HEK293 (cell line): ENCODE results near the gene PLCL1.

Experiments used
- GLIS1 ChIP-seq: fragments of 450-650 bp; formaldehyde crosslinking; IDR thresholded peaks from 2 replicates; pipeline ENCODE4 v1.5.1; 2016; ENCODE audit warnings: missing biosample characterization, missing genetic modification characterization
- KLF8 ChIP-seq: fragments of 450-650 bp; formaldehyde crosslinking; IDR thresholded peaks from 2 replicates; pipeline ENCODE4 v1.5.1; 2016; ENCODE audit warnings: missing biosample characterization, missing genetic modification characterization
- MZF1 ChIP-seq: fragments of 450-650 bp; formaldehyde crosslinking; IDR thresholded peaks from 2 replicates; pipeline ENCODE4 v1.5.1; 2017; ENCODE audit warnings: missing biosample characterization, missing genetic modification characterization, borderline replicate concordance
- REPIN1 ChIP-seq: fragments of 450-650 bp; formaldehyde crosslinking; IDR thresholded peaks from 2 replicates; pipeline ENCODE4 v1.5.1; 2017; ENCODE audit warnings: missing biosample characterization, missing genetic modification characterization, low read depth
- SALL2 ChIP-seq: fragments of 450-650 bp; formaldehyde crosslinking; IDR thresholded peaks from 2 replicates; pipeline ENCODE4 v1.5.0; 2017; ENCODE audit warnings: missing biosample characterization, mild to moderate bottlenecking, missing genetic modification characterization, borderline replicate concordance
- TRIM28 ChIP-seq: IDR thresholded peaks from 2 replicates; pipeline ENCODE4 v1.6.1; 2011; ENCODE audit warnings: low read length, control low read depth, borderline replicate concordance
- ZNF10 ChIP-seq: fragments of 450-650 bp; formaldehyde crosslinking; IDR thresholded peaks from 2 replicates; pipeline ENCODE4 v1.5.1; 2017; ENCODE audit warnings: missing biosample characterization, missing genetic modification characterization
- ZNF138 ChIP-seq: fragments of 450-650 bp; formaldehyde crosslinking; IDR thresholded peaks from 2 replicates; pipeline ENCODE4 v1.5.1; 2016; ENCODE audit warnings: missing biosample characterization, missing genetic modification characterization, borderline replicate concordance
- ZNF140 ChIP-seq: fragments of 450-650 bp; formaldehyde crosslinking; IDR thresholded peaks from 2 replicates; pipeline ENCODE4 v1.5.1; 2016; ENCODE audit warnings: missing biosample characterization, missing genetic modification characterization
- ZNF146 ChIP-seq: fragments of 450-650 bp; formaldehyde crosslinking; IDR thresholded peaks from 2 replicates; pipeline ENCODE4 v1.5.1; 2016; ENCODE audit warnings: missing biosample characterization, missing genetic modification characterization
- ZNF19 ChIP-seq: fragments of 450-650 bp; formaldehyde crosslinking; IDR thresholded peaks from 2 replicates; pipeline ENCODE4; 2016; ENCODE audit warnings: missing biosample characterization, missing genetic modification characterization, low read depth
- ZNF2 ChIP-seq: fragments of 450-650 bp; formaldehyde crosslinking; IDR thresholded peaks from 2 replicates; pipeline ENCODE4 v1.5.1; 2016; ENCODE audit warnings: missing biosample characterization, missing genetic modification characterization
- ZNF335 ChIP-seq: fragments of 450-650 bp; formaldehyde crosslinking; conservative IDR thresholded peaks from 2 replicates; pipeline ENCODE4 v1.5.1; 2016; ENCODE audit warnings: missing biosample characterization, missing genetic modification characterization
- ZNF433 ChIP-seq: fragments of 450-650 bp; formaldehyde crosslinking; IDR thresholded peaks from 2 replicates; pipeline ENCODE4 v1.5.1; 2016; ENCODE audit warnings: missing biosample characterization, missing genetic modification characterization, low read depth
- ZNF510 ChIP-seq: fragments of 450-650 bp; formaldehyde crosslinking; IDR thresholded peaks from 2 replicates; pipeline ENCODE4 v1.5.1; 2018; ENCODE audit warnings: mild to moderate bottlenecking, missing genetic modification characterization, missing biosample characterization; ENCODE audit not compliant: insufficient replicate concordance
- ZNF558 ChIP-seq: fragments of 450-650 bp; formaldehyde crosslinking; IDR thresholded peaks from 2 replicates; pipeline ENCODE4 v1.5.1; 2016; ENCODE audit warnings: missing biosample characterization, missing genetic modification characterization
- ZNF571 ChIP-seq: fragments of 450-650 bp; formaldehyde crosslinking; IDR thresholded peaks from 2 replicates; pipeline ENCODE4 v1.5.0; 2017; ENCODE audit warnings: missing biosample characterization, missing genetic modification characterization
- ZNF585B ChIP-seq: fragments of 450-650 bp; formaldehyde crosslinking; IDR thresholded peaks from 2 replicates; pipeline ENCODE4 v1.5.1; 2016; ENCODE audit warnings: missing biosample characterization, missing genetic modification characterization
- ZNF707 ChIP-seq: fragments of 450-650 bp; formaldehyde crosslinking; IDR thresholded peaks from 2 replicates; pipeline ENCODE4 v1.5.1; 2016; ENCODE audit warnings: missing biosample characterization, missing genetic modification characterization
- ZNF747 ChIP-seq: fragments of 450-650 bp; formaldehyde crosslinking; IDR thresholded peaks from 2 replicates; pipeline ENCODE4 v1.5.1; 2016; ENCODE audit warnings: missing biosample characterization, missing genetic modification characterization
- ZNF76 ChIP-seq: fragments of 450-650 bp; formaldehyde crosslinking; IDR thresholded peaks from 2 replicates; pipeline ENCODE4; 2016; ENCODE audit warnings: low read depth, missing biosample characterization, missing genetic modification characterization, borderline replicate concordance
- ZNF777 ChIP-seq: fragments of 450-650 bp; formaldehyde crosslinking; IDR thresholded peaks from 2 replicates; pipeline ENCODE4 v1.5.1; 2017; ENCODE audit warnings: missing biosample characterization, missing genetic modification characterization, borderline replicate concordance
- ZNF837 ChIP-seq: fragments of 450-650 bp; formaldehyde crosslinking; IDR thresholded peaks from 2 replicates; pipeline ENCODE4 v1.5.1; 2016; ENCODE audit warnings: missing biosample characterization, missing genetic modification characterization
- TF ChIP-seq, protein P1 (sequence below): fragments of 450-650 bp; formaldehyde crosslinking; IDR thresholded peaks from 2 replicates; pipeline ENCODE4 v1.5.1; 2016; ENCODE audit warnings: missing biosample characterization, missing genetic modification characterization
- TF ChIP-seq, protein P2 (sequence below): fragments of 450-650 bp; formaldehyde crosslinking; IDR thresholded peaks from 2 replicates; pipeline ENCODE4 v1.5.1; 2016; ENCODE audit warnings: missing biosample characterization, missing genetic modification characterization
- TF ChIP-seq, protein P3 (sequence below): fragments of 450-650 bp; formaldehyde crosslinking; IDR thresholded peaks from 2 replicates; pipeline ENCODE4 v1.5.1; 2016; ENCODE audit warnings: missing biosample characterization, missing genetic modification characterization
- TF ChIP-seq, protein P4 (sequence below): fragments of 450-650 bp; formaldehyde crosslinking; IDR thresholded peaks from 2 replicates; pipeline ENCODE4 v1.5.1; 2017; ENCODE audit warnings: missing biosample characterization, missing genetic modification characterization
- TF ChIP-seq, protein P5 (sequence below): fragments of 450-650 bp; formaldehyde crosslinking; IDR thresholded peaks from 2 replicates; pipeline ENCODE4 v1.5.1; 2016; ENCODE audit warnings: missing biosample characterization, missing genetic modification characterization
- TF ChIP-seq, protein P6 (sequence below): fragments of 450-650 bp; formaldehyde crosslinking; IDR thresholded peaks from 2 replicates; pipeline ENCODE4 v1.5.1; 2016; ENCODE audit warnings: missing biosample characterization, missing genetic modification characterization, borderline replicate concordance
- TF ChIP-seq, protein P7 (sequence below): fragments of 450-650 bp; formaldehyde crosslinking; IDR thresholded peaks from 2 replicates; pipeline ENCODE4 v1.5.1; 2016; ENCODE audit warnings: missing biosample characterization, missing genetic modification characterization

PLCL1 gene

DNA sequence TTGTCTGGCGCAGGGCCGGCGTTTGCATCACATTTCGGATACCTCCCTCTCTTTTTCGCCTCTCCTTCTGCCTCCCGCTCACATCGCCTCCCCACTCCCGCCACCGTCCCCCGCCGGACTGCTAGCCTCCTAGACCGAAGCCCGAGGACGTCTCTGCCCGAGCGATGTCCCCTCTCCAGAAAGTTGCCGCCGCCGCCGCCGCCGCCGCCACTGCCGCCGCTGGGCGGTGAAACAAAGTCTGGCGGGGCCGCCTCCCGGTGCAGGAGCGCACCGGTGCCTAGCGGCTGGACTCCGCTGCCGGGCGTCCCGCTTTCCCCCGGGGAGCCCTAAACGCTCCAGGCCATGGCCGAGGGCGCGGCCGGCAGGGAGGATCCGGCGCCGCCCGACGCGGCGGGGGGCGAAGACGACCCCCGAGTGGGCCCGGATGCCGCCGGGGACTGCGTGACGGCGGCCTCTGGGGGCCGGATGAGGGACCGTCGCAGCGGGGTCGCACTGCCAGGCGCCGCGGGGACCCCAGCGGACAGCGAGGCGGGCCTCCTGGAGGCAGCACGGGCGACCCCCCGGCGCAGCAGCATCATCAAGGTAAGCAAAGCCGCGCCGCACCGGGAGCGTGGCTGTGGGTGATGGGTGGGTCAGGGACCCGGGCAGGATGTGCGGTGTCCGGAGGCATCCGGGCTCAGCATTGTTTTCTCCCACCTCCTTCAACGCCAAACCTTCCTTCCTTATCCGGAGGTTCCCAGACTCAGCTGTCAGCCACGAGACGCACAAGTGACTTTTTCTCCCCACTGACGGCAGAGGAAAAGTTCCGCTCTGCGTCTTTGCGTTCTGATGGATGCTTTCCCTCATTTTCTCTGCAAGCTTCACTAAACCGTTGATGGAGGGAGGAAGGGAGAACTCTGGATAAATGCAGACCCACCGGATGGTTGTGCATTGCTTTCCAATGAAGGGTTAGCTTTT lies 643 bp downstream of the PLCL1 start (continued):
- TF ChIP-seq ZNF707 (no peak), ZNF2 (tag by site-specific recombination) (no peak), ZNF10 (tag by site-specific recombination) (no peak), GLIS1 (peak; percentile 89), ZNF571 (tag by site-specific recombination) (no peak), ZNF19 (tag by site-specific recombination) (no peak), ZNF837 (no peak), KLF8 (tag by site-specific recombination) (no peak), ZNF138 (tag by site-specific recombination) (no peak), ZNF747 (tag by site-specific recombination) (no peak), ZNF558 (tag by site-specific recombination) (no peak), ZNF335 (tag by site-specific recombination) (peak; percentile 76), ZNF76 (tag by site-specific recombination) (no peak), MZF1 (tag by site-specific recombination) (no peak), SALL2 (tag by site-specific recombination) (no peak), ZNF140 (tag by site-specific recombination) (no peak), REPIN1 (tag by site-specific recombination) (no peak), ZNF585B (tag by site-specific recombination) (no peak), ZNF777 (tag by site-specific recombination) (peak; percentile 68; the same call in 1 of the 2 replicates), ZNF146 (tag by site-specific recombination) (no peak), ZNF433 (tag by site-specific recombination) (no peak), ZNF510 (tag by site-specific recombination) (no peak), TRIM28 (no peak)
- TF ChIP-seq, protein P1, sequence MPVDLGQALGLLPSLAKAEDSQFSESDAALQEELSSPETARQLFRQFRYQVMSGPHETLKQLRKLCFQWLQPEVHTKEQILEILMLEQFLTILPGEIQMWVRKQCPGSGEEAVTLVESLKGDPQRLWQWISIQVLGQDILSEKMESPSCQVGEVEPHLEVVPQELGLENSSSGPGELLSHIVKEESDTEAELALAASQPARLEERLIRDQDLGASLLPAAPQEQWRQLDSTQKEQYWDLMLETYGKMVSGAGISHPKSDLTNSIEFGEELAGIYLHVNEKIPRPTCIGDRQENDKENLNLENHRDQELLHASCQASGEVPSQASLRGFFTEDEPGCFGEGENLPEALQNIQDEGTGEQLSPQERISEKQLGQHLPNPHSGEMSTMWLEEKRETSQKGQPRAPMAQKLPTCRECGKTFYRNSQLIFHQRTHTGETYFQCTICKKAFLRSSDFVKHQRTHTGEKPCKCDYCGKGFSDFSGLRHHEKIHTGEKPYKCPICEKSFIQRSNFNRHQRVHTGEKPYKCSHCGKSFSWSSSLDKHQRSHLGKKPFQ (tag by site-specific recombination): no peak
- TF ChIP-seq, protein P2, sequence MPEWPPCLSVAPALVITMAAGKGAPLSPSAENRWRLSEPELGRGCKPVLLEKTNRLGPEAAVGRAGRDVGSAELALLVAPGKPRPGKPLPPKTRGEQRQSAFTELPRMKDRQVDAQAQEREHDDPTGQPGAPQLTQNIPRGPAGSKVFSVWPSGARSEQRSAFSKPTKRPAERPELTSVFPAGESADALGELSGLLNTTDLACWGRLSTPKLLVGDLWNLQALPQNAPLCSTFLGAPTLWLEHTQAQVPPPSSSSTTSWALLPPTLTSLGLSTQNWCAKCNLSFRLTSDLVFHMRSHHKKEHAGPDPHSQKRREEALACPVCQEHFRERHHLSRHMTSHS (tag by site-specific recombination): no peak
- TF ChIP-seq, protein P3, sequence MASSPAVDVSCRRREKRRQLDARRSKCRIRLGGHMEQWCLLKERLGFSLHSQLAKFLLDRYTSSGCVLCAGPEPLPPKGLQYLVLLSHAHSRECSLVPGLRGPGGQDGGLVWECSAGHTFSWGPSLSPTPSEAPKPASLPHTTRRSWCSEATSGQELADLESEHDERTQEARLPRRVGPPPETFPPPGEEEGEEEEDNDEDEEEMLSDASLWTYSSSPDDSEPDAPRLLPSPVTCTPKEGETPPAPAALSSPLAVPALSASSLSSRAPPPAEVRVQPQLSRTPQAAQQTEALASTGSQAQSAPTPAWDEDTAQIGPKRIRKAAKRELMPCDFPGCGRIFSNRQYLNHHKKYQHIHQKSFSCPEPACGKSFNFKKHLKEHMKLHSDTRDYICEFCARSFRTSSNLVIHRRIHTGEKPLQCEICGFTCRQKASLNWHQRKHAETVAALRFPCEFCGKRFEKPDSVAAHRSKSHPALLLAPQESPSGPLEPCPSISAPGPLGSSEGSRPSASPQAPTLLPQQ (tag by site-specific recombination): 0 out of 2 replicates have a peak, but pooled peaks have one; percentile 31
- TF ChIP-seq, protein P4, sequence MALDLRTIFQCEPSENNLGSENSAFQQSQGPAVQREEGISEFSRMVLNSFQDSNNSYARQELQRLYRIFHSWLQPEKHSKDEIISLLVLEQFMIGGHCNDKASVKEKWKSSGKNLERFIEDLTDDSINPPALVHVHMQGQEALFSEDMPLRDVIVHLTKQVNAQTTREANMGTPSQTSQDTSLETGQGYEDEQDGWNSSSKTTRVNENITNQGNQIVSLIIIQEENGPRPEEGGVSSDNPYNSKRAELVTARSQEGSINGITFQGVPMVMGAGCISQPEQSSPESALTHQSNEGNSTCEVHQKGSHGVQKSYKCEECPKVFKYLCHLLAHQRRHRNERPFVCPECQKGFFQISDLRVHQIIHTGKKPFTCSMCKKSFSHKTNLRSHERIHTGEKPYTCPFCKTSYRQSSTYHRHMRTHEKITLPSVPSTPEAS: no peak
- TF ChIP-seq, protein P5, sequence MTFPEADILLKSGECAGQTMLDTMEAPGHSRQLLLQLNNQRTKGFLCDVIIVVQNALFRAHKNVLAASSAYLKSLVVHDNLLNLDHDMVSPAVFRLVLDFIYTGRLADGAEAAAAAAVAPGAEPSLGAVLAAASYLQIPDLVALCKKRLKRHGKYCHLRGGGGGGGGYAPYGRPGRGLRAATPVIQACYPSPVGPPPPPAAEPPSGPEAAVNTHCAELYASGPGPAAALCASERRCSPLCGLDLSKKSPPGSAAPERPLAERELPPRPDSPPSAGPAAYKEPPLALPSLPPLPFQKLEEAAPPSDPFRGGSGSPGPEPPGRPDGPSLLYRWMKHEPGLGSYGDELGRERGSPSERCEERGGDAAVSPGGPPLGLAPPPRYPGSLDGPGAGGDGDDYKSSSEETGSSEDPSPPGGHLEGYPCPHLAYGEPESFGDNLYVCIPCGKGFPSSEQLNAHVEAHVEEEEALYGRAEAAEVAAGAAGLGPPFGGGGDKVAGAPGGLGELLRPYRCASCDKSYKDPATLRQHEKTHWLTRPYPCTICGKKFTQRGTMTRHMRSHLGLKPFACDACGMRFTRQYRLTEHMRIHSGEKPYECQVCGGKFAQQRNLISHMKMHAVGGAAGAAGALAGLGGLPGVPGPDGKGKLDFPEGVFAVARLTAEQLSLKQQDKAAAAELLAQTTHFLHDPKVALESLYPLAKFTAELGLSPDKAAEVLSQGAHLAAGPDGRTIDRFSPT (tag by site-specific recombination): no peak
- TF ChIP-seq, protein P6, sequence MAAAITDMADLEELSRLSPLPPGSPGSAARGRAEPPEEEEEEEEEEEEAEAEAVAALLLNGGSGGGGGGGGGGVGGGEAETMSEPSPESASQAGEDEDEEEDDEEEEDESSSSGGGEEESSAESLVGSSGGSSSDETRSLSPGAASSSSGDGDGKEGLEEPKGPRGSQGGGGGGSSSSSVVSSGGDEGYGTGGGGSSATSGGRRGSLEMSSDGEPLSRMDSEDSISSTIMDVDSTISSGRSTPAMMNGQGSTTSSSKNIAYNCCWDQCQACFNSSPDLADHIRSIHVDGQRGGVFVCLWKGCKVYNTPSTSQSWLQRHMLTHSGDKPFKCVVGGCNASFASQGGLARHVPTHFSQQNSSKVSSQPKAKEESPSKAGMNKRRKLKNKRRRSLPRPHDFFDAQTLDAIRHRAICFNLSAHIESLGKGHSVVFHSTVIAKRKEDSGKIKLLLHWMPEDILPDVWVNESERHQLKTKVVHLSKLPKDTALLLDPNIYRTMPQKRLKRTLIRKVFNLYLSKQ: no peak
- TF ChIP-seq, protein P7, sequence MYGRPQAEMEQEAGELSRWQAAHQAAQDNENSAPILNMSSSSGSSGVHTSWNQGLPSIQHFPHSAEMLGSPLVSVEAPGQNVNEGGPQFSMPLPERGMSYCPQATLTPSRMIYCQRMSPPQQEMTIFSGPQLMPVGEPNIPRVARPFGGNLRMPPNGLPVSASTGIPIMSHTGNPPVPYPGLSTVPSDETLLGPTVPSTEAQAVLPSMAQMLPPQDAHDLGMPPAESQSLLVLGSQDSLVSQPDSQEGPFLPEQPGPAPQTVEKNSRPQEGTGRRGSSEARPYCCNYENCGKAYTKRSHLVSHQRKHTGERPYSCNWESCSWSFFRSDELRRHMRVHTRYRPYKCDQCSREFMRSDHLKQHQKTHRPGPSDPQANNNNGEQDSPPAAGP (tag by site-specific recombination): no peak
